Liver (tissue), 9 donors: ENCODE measurements around the gene KCTD8. TPM values are rescaled to one million over a fixed set of nuclear protein-coding genes. Genes with fewer than 3 reads are reported as not detected.
A peak's percentile ranks its signal among the peaks of the same experiment; 100 is the strongest.

ENCODE experiments used
- DNase-seq: peaks from one replicate; pipeline ENCODE4 v3.0.0-alpha.2; 2017; ENCODE audit warnings: low spot score
- H3K27ac ChIP-seq, 2 donors: one replicate each; pipeline ENCODE4 v1.7.0; 2013; ENCODE audit warnings: inconsistent platforms in 2 of 2, low read length in 2 of 2, control low read depth in 1 of 2, low read depth in 1 of 2, mild to moderate bottlenecking in 1 of 2
- H3K27me3 ChIP-seq, 4 donors: one replicate each; pipeline versions ENCODE4 v1.6.1 to v1.7.0; 2013; ENCODE audit warnings: low read length in 3 of 4, inconsistent platforms in 1 of 4, mild to moderate bottlenecking in 1 of 4, moderate library complexity in 1 of 4; ENCODE audit not compliant: control insufficient read depth in 4 of 4, insufficient read depth in 4 of 4
- H3K36me3 ChIP-seq, 4 donors: one replicate each; pipeline versions ENCODE4 v1.6.1 to v1.7.0; 2013; ENCODE audit warnings: low read length in 3 of 4, mild to moderate bottlenecking in 3 of 4, low read depth in 1 of 4, moderate library complexity in 1 of 4; ENCODE audit not compliant: control insufficient read depth in 4 of 4, insufficient read depth in 3 of 4
- H3K4me1 ChIP-seq, 4 donors: one replicate each; pipeline versions ENCODE4 v1.6.1 to v1.7.0; 2013; ENCODE audit warnings: low read length in 3 of 4, mild to moderate bottlenecking in 3 of 4, moderate library complexity in 1 of 4; ENCODE audit not compliant: control insufficient read depth in 4 of 4, insufficient read depth in 4 of 4
- H3K4me3 ChIP-seq, 3 donors: one replicate each; pipeline versions ENCODE4 v1.6.1 to v1.7.0; 2013; ENCODE audit warnings: low read length in 3 of 3, control low read depth in 1 of 3, low read depth in 1 of 3, mild to moderate bottlenecking in 1 of 3
- H3K9ac ChIP-seq, 2 donors: one replicate each; pipeline ENCODE4 v1.7.0; 2013; ENCODE audit warnings: low read length in 2 of 2, mild to moderate bottlenecking in 2 of 2, moderate library complexity in 2 of 2, control low read depth in 1 of 2, low read depth in 1 of 2
- H3K9me3 ChIP-seq, 4 donors: one replicate each; pipeline versions ENCODE4 v1.6.1 to v1.7.0; 2013; ENCODE audit warnings: low read length in 3 of 4; ENCODE audit not compliant: control insufficient read depth in 4 of 4
- FOXA2 ChIP-seq: IDR thresholded peaks from 2 replicates; pipeline ENCODE4 v1.6.1; 2016; ENCODE audit warnings: antibody characterized with exemption
- HNF4G ChIP-seq: IDR thresholded peaks from 2 replicates; pipeline ENCODE4 v1.6.1; 2016; ENCODE audit warnings: antibody characterized with exemption
- JUND ChIP-seq, 2 donors: IDR thresholded peaks; 2 replicates each; pipeline ENCODE4 v1.6.1; 2016; ENCODE audit warnings: antibody characterized with exemption in 2 of 2
- NR2F2 ChIP-seq: IDR thresholded peaks from 2 replicates; pipeline ENCODE4 v1.6.1; 2016; ENCODE audit warnings: antibody characterized with exemption
- RAD21 ChIP-seq, 2 donors: IDR thresholded peaks; 2 replicates each; pipeline ENCODE4 v1.6.1; 2016; ENCODE audit warnings: antibody characterized with exemption in 2 of 2, mild to moderate bottlenecking in 2 of 2
- SP1 ChIP-seq: IDR thresholded peaks from 2 replicates; pipeline ENCODE4 v1.6.1; 2018; ENCODE audit warnings: antibody characterized with exemption, mild to moderate bottlenecking
- TAF1 ChIP-seq: conservative IDR thresholded peaks from 2 replicates; pipeline ENCODE4 v1.6.1; 2016; ENCODE audit warnings: antibody characterized with exemption, mild to moderate bottlenecking
- YY1 ChIP-seq: IDR thresholded peaks from 2 replicates; pipeline ENCODE4 v1.6.1; 2016; ENCODE audit warnings: antibody characterized with exemption, mild to moderate bottlenecking
- WGBS: extraction: QIAGEN DNeasy Blood & Tissue Kit; methylation state at CpG from one replicate; pipeline ENCODE4 v1.1.7; 2013; 5-methylcytosine and 5-hydroxymethylcytosine counted together
- polyA plus RNA-seq, 2 donors: library from polyadenylated mRNA; stranded (reverse) in 1 of 2; unstranded in 1 of 2; fragments of 200-250 nt in 1 of 2; fragments of >200 nt in 1 of 2; fragmentation: Nextera tagmentation in 1 of 2; extraction: Ambion mirVana in 1 of 2; gene quantifications; one replicate each; pipeline versions ENCODE4 v1.2.1 to v1.2.3, GENCODE V29; 2013 to 2015
- total RNA-seq, 2 donors: library from RNA; depleted of rRNA; stranded (reverse); fragments of >200 nt; gene quantifications; one replicate each; pipeline ENCODE4 v1.2.3, GENCODE V29; 2014
- TF ChIP-seq, protein P1 (sequence below): IDR thresholded peaks from 2 replicates; pipeline ENCODE4 v1.6.1; 2016; ENCODE audit warnings: antibody characterized with exemption
- TF ChIP-seq, protein P2 (sequence below): IDR thresholded peaks from 2 replicates; pipeline ENCODE4 v1.6.1; 2016; ENCODE audit warnings: antibody characterized with exemption
- TF ChIP-seq, protein P3 (sequence below): fragments of 150-350 bp; IDR thresholded peaks from 2 replicates; pipeline ENCODE4 v1.5.1; 2017; ENCODE audit warnings: improper control_type of control experiment, low read depth, low read length; ENCODE audit not compliant: missing input control
- TF ChIP-seq, protein P4 (sequence below): IDR thresholded peaks from 2 replicates; pipeline ENCODE4 v1.6.1; 2016; ENCODE audit warnings: antibody characterized with exemption, mild to moderate bottlenecking
- TF ChIP-seq, protein P5 (sequence below): IDR thresholded peaks from 2 replicates; pipeline ENCODE4 v1.6.1; 2016; ENCODE audit warnings: antibody characterized with exemption
- donor health status: healthy.
- donor health status: healthy.
- donor health status: healthy.
- donor health status: healthy.
- donor health status: healthy.

Gene KCTD8
- total and polyA plus RNA-seq, 4 donors = not detected

DNA sequence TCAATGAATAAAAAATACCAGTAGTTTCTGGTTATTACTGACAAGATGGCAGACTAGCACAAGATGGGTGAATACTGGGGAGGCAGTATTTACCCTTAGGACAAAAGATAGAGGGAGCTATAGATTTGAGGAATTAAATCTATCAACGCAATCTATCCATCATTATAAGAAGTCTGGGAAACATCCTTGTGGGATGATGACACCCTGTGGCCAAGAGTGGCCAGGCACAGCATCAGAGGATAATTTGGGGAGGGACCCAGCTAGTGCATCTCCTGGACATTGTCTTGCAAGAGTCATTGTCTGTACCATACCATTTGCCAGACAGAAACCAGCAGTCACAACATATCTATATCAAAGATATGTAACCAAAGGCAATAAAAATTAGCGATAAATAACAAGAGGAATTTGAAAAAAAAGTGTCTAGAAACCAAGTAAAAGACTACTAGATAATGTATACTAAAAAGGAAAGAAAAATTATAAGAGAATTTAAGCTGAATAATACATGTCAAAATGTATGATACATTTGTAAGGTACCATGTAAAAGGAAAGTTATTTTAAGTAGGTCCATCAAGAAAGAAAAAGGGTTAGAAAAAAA is 22.9 kb downstream of the KCTD8 start:
- Histone ChIP-seq H3K4me1 (no peaks in the 10 kb centered on the region), H3K9ac (no peak overlapping the region), H3K27me3 (no peaks in the 10 kb centered on the region), H3K4me3 (no peak overlapping the region), H3K27ac (no peak overlapping the region), H3K36me3 (no peaks in the 10 kb centered on the region), H3K9me3 (no peaks in the 10 kb centered on the region)
- 34% methylated on average over 2 of the region's 2 CpGs for WGBS
- TF ChIP-seq NR2F2 = no peak
- TF ChIP-seq, protein P1, sequence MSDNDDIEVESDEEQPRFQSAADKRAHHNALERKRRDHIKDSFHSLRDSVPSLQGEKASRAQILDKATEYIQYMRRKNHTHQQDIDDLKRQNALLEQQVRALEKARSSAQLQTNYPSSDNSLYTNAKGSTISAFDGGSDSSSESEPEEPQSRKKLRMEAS = no peak
- TF ChIP-seq, protein P2, sequence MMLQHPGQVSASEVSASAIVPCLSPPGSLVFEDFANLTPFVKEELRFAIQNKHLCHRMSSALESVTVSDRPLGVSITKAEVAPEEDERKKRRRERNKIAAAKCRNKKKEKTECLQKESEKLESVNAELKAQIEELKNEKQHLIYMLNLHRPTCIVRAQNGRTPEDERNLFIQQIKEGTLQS = no peak
- TF ChIP-seq YY1 = no peak
- TF ChIP-seq, protein P3, sequence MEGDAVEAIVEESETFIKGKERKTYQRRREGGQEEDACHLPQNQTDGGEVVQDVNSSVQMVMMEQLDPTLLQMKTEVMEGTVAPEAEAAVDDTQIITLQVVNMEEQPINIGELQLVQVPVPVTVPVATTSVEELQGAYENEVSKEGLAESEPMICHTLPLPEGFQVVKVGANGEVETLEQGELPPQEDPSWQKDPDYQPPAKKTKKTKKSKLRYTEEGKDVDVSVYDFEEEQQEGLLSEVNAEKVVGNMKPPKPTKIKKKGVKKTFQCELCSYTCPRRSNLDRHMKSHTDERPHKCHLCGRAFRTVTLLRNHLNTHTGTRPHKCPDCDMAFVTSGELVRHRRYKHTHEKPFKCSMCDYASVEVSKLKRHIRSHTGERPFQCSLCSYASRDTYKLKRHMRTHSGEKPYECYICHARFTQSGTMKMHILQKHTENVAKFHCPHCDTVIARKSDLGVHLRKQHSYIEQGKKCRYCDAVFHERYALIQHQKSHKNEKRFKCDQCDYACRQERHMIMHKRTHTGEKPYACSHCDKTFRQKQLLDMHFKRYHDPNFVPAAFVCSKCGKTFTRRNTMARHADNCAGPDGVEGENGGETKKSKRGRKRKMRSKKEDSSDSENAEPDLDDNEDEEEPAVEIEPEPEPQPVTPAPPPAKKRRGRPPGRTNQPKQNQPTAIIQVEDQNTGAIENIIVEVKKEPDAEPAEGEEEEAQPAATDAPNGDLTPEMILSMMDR = peak; percentile 17
- no peak for TF ChIP-seq TAF1
- peak in 1 of 2 donors; percentile 56 for TF ChIP-seq RAD21 (IDR thresholded peaks at IDR 0.05)
- no peak for DNase-seq

DNA sequence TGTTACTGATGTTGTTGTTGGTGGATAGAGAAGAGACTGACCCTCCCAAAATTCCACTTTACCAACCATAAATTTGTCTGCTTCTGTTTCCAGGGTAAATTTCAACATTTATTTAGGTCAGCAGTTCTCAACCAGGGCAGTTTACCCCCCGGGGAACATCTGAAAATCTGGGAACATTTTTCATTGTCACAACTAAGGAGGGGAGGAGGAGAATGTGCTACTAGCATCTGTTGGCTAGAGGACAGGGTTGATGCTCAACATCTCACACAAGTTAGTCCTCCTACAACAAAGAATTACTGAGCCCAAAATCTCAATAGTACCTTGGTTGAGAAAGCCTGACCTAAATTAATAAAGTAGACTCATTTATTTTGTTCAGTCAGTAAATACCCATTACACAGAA is 25.7 kb downstream of the KCTD8 start:
- WGBS = 45% methylated on average over 1 of the region's 1 CpG
- no peak overlapping the region for H3K27ac ChIP-seq

More for the DNA sequence above, 25.7 kb downstream of the KCTD8 start:
- no peaks in the 10 kb centered on the region for H3K27me3 ChIP-seq
- no peak overlapping the region for H3K9ac ChIP-seq
- H3K36me3 ChIP-seq = no peaks in the 10 kb centered on the region
- DNase-seq = no peak
- TF ChIP-seq, protein P2 = no peak
- TF ChIP-seq HNF4G = no peak
- TF ChIP-seq, protein P4, sequence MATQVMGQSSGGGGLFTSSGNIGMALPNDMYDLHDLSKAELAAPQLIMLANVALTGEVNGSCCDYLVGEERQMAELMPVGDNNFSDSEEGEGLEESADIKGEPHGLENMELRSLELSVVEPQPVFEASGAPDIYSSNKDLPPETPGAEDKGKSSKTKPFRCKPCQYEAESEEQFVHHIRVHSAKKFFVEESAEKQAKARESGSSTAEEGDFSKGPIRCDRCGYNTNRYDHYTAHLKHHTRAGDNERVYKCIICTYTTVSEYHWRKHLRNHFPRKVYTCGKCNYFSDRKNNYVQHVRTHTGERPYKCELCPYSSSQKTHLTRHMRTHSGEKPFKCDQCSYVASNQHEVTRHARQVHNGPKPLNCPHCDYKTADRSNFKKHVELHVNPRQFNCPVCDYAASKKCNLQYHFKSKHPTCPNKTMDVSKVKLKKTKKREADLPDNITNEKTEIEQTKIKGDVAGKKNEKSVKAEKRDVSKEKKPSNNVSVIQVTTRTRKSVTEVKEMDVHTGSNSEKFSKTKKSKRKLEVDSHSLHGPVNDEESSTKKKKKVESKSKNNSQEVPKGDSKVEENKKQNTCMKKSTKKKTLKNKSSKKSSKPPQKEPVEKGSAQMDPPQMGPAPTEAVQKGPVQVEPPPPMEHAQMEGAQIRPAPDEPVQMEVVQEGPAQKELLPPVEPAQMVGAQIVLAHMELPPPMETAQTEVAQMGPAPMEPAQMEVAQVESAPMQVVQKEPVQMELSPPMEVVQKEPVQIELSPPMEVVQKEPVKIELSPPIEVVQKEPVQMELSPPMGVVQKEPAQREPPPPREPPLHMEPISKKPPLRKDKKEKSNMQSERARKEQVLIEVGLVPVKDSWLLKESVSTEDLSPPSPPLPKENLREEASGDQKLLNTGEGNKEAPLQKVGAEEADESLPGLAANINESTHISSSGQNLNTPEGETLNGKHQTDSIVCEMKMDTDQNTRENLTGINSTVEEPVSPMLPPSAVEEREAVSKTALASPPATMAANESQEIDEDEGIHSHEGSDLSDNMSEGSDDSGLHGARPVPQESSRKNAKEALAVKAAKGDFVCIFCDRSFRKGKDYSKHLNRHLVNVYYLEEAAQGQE = no peak
- no peak for TF ChIP-seq JUND (IDR thresholded peaks at IDR 0.05)
- no peak for TF ChIP-seq NR2F2
- no peak for TF ChIP-seq SP1
- TF ChIP-seq, protein P5, sequence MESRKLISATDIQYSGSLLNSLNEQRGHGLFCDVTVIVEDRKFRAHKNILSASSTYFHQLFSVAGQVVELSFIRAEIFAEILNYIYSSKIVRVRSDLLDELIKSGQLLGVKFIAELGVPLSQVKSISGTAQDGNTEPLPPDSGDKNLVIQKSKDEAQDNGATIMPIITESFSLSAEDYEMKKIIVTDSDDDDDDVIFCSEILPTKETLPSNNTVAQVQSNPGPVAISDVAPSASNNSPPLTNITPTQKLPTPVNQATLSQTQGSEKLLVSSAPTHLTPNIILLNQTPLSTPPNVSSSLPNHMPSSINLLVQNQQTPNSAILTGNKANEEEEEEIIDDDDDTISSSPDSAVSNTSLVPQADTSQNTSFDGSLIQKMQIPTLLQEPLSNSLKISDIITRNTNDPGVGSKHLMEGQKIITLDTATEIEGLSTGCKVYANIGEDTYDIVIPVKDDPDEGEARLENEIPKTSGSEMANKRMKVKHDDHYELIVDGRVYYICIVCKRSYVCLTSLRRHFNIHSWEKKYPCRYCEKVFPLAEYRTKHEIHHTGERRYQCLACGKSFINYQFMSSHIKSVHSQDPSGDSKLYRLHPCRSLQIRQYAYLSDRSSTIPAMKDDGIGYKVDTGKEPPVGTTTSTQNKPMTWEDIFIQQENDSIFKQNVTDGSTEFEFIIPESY = no peak
- TF ChIP-seq FOXA2 = no peak
- no peaks in the 10 kb centered on the region for H3K9me3 ChIP-seq
- H3K4me1 ChIP-seq = no peaks in the 10 kb centered on the region
- no peak overlapping the region for H3K4me3 ChIP-seq
